Measurements from ENCODE around the gene RDH16.
"Not testable (repeated sequence)": the region's sequence is repeated elsewhere in the genome, so short reads cannot be mapped to it uniquely, and the experiment has no call there.

Gene RDH16

GRCh38 chr12:56948881-56949280 lies 8.5 kb downstream of the RDH16 start:
- no peak for TF ChIP-seq CTCF (IDR thresholded peaks at IDR 0.05; ENCODE audit: low read depth, low read length, missing control alignments)

GRCh38 chr12:56948457-56948777 lies 9.0 kb downstream of the RDH16 start:
- H3K4me3 ChIP-seq (ENCODE audit: low read depth, low read length) = no peak overlapping the region
- TF ChIP-seq CTCF (IDR thresholded peaks at IDR 0.05; ENCODE audit: low read depth, low read length, missing control alignments) = no peak
- in situ Hi-C loops (cut with HindIII; ENCODE audit: low sequenced_read_pairs) = no loop called here
- no peak for DNase-seq (ENCODE audit: low read depth)

More at GRCh38 chr12:56948881-56949280, 8.5 kb downstream of the RDH16 start:
- H3K4me3 ChIP-seq (ENCODE audit: low read depth, low read length) = no peak overlapping the region
- no peak for DNase-seq (ENCODE audit: low read depth)
- in situ Hi-C loops (cut with HindIII; ENCODE audit: low sequenced_read_pairs) = no loop called here

DNA sequence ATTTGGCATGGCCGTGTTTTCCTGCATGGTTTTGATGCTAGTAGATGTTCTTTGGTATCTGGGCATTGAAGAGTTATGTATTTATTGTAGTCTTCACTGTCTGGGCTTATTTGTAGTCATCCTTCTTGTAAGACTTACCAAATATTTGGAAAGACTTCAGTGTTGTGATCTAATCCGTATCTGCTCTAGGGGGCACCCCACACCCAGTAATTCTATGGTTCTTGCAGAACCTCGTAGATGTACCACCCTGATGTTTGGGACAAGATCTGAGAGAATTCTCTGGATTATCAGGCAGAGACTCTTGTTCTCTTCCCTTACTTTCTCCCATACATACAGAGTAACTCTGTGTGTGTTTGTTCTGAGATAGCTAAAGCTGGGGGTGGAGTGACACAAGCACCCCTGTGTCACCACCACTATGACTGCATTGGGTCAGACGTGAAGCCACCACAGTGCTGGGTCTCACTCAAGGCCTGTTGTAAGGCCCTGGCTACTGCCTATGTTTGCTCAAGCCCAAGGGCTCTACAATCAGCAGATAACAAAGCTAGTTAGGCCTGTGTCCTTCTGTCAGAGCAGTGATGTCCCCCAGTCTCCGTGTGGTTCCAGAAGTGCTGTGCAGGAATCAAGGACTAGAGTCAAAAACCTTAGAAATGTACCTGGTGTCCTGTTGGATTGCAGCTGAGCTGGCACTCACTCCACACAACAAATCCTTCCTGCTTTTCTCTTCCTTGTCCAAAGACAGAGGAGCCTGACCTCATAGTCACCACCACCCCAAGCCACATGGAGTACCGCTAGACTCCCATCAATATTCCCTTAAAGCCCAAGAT lies 9.6 kb downstream of the RDH16 start:
- in situ Hi-C loops (cut with HindIII; ENCODE audit: low sequenced_read_pairs) = no loop called here
- no peak for TF ChIP-seq CTCF (IDR thresholded peaks at IDR 0.05; ENCODE audit: low read depth, low read length, missing control alignments)
- no peak overlapping the region for H3K4me3 ChIP-seq (ENCODE audit: low read depth, low read length)
- no peak for DNase-seq (ENCODE audit: low read depth)

DNA sequence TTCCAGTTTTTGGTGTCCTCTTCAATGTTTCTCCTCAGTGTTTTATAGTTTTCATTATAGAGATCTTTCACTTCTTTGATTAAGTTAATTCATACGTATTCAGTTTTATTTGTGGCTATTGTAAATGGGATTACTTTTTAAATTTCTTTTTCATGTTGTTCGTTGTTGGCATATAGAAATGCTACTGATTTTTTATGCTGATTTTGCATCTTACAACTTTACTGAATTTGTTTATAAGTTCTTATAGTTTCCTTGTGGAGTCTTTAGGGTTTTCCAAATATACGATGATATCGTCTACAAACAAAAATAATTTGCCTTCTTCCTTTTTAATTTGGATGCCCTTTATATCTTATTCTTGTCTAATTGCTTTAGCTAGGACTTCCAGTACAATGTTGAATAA lies 13.5 kb downstream of the RDH16 start:
- H3K4me3 ChIP-seq (ENCODE audit: low read depth, low read length) = no peak overlapping the region
- TF ChIP-seq CTCF (IDR thresholded peaks at IDR 0.05; ENCODE audit: low read depth, low read length, missing control alignments) = no peak
- no peak for DNase-seq (ENCODE audit: low read depth)
- in situ Hi-C loops (cut with HindIII; ENCODE audit: low sequenced_read_pairs) = no loop called here

DNA sequence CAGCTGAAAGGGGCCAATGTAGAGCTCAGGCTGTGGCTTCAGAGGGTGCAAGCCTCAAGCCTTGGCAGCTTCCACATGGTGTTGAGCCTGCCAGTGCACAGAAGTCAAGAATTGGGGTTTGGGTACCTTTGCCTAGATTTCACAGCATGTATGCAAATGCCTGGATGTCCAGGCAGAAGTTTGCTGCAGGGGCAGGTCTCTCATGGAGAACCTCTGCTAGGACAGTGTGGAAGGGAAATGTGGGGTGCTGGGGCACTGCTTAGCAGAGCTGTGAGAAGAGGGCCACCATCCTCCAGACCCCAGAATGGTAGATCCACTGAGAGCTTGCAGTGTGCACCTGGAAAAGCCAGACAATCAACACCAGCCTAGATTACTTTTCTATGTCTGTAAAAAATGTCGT lies 14.0 kb downstream of the RDH16 start:
- in situ Hi-C loops (cut with HindIII; ENCODE audit: low sequenced_read_pairs); H3K4me3 ChIP-seq (ENCODE audit: low read depth, low read length); DNase-seq (ENCODE audit: low read depth): not testable (repeated sequence)

DNA sequence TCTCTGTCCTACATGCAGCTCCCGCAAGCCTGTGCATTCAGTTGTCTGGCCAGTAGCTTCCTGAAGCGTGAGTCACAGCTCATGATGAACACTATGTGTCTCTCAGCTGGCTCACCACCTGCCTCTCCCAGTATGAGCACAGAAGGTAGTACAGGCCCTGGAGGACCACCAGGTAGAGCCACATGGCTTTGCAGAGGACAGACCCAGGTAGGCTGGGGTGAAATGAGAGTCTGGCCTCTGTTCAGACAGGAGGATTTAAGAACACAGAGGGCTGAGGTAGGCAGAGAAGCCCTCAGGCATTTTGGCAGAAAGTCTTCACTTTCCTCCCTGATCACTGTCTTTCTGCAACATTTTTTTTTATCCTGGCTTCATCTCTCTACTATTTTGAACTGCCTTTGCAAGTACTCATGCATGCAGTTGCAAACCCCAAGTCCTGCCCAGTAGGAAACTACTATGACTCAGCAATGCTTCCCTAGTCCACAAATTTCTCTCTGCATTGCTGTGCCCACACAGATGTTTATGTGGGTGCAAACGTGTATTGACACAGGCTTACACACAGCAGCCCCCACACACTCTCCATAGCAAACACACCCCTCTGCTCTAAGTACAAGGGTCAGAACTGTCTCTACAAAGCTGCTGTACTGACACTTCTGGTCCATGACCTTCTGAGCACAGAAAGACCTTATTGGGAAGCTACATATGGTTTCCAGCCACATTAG lies 15.9 kb downstream of the RDH16 start:
- DNase-seq (ENCODE audit: low read depth) = no peak
- no peak for TF ChIP-seq CTCF (IDR thresholded peaks at IDR 0.05; ENCODE audit: low read depth, low read length, missing control alignments)
- in situ Hi-C loops (cut with HindIII; ENCODE audit: low sequenced_read_pairs) = no loop called here

DNA sequence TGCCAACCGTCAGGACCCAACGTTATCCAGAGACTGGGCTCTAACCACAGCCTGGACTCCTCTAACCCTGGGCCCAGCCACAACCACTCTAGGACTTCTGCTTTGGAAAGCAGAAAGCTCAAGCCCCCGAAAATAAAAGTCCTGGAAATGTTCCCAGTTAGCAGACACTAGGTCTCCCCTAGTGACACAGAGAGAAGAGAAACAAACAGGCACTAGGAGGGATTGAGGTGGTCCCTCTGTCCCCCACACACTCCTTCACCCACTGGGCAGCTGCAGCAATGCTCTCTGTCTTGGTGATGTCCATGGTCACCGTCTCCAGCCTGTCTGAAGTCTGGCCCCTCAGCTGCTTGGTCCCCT lies 16.5 kb downstream of the RDH16 start:
- in situ Hi-C loops (cut with HindIII; ENCODE audit: low sequenced_read_pairs); H3K4me3 ChIP-seq (ENCODE audit: low read depth, low read length): not testable (repeated sequence)

More for the DNA sequence above, 15.9 kb downstream of the RDH16 start:
- H3K4me3 ChIP-seq (ENCODE audit: low read depth, low read length) = no peak overlapping the region

More for the DNA sequence above, 16.5 kb downstream of the RDH16 start:
- DNase-seq (ENCODE audit: low read depth) = not testable (repeated sequence)
